22Rv1 (cell line): ENCODE measurements around the gene MAP3K5.

Experiments used
- H3K27ac ChIP-seq: fragments of 450-650 bp; 2 replicates; pipeline ENCODE4 v1.5.1; 2017
- CTCF ChIP-seq: fragments of 450-650 bp; IDR thresholded peaks from 2 replicates; pipeline ENCODE4 v1.5.1; 2017; ENCODE audit warnings: mild to moderate bottlenecking
- ZFX ChIP-seq: fragments of 450-650 bp; IDR thresholded peaks from 2 replicates; pipeline ENCODE4 v1.6.1; 2017; ENCODE audit warnings: antibody characterized with exemption, borderline replicate concordance

MAP3K5 gene

GRCh38 chr6:136784910-136785746, 7.1 kb downstream of the MAP3K5 start:
- TF ChIP-seq CTCF: no peak
- H3K27ac ChIP-seq: no peak overlapping the region

GRCh38 chr6:136784271-136784664, 8.0 kb downstream of the MAP3K5 start:
- no peak for TF ChIP-seq CTCF
- no peak for TF ChIP-seq ZFX
- H3K27ac ChIP-seq: no peak overlapping the region

GRCh38 chr6:136783495-136784270, 8.6 kb downstream of the MAP3K5 start:
- TF ChIP-seq ZFX (no peak), CTCF (no peak)
- H3K27ac ChIP-seq: no peak overlapping the region

- H3K27ac ChIP-seq: no peak overlapping the region
These were observed 9.3 kb downstream of the MAP3K5 start for GRCh38 chr6:136783021-136783420.

GRCh38 chr6:136782021-136782770, 10.1 kb downstream of the MAP3K5 start:
- no peak for TF ChIP-seq ZFX
- TF ChIP-seq CTCF: no peak
- H3K27ac ChIP-seq: no peak overlapping the region

More at GRCh38 chr6:136783021-136783420, 9.3 kb downstream of the MAP3K5 start:
- TF ChIP-seq ZFX: no peak
- TF ChIP-seq CTCF: no peak

GRCh38 chr6:136780972-136781371, 11.3 kb downstream of the MAP3K5 start:
- no peak overlapping the region for H3K27ac ChIP-seq
- TF ChIP-seq CTCF (no peak), ZFX (no peak)
